K562 (cell line): ENCODE results near the gene DNAAF9. TPM values are rescaled to one million over a fixed set of nuclear protein-coding genes. Genes with fewer than 3 reads are reported as not detected.

ENCODE experiments used
- CEBPZ ChIP-seq: fragments of 150-350 bp; IDR thresholded peaks from 2 replicates; pipeline ENCODE4 v1.6.1; 2014; ENCODE audit warnings: low read depth, mild to moderate bottlenecking, low read length, borderline replicate concordance
- CTBP1 ChIP-seq: fragments of 450-650 bp; IDR thresholded peaks from 2 replicates; pipeline ENCODE4 v1.6.1; 2016; ENCODE audit warnings: borderline replicate concordance
- FOXP1 ChIP-seq: sonication (generic); formaldehyde crosslinking; IDR thresholded peaks from 2 replicates; pipeline ENCODE4 v1.8.0; 2022; ENCODE audit warnings: mild to moderate bottlenecking, missing genetic modification reagents
- GATAD2B ChIP-seq: fragments of 450-650 bp; IDR thresholded peaks from 2 replicates; pipeline ENCODE4 v1.6.1; 2017; ENCODE audit warnings: mild to moderate bottlenecking, borderline replicate concordance
- NR4A1 ChIP-seq, 2 experiments: fragments of 250-450 bp in 1 of 2; fragments of 450-650 bp in 1 of 2; sonication (Bioruptor Pico) in 1 of 2; IDR thresholded peaks; 2 replicates each; pipeline versions ENCODE4 v1.4.0 to v1.6.1; 2016 to 2020; ENCODE audit warnings: mild to moderate bottlenecking in 2 of 2, missing compliant biosample characterization in 1 of 2, missing genetic modification characterization in 1 of 2, moderate library complexity in 1 of 2
- TCF3 ChIP-seq: sonication (generic); formaldehyde crosslinking; IDR thresholded peaks from 2 replicates; pipeline ENCODE4 v1.4.0; 2020; ENCODE audit warnings: mild to moderate bottlenecking, missing genetic modification reagents
- TEAD1 ChIP-seq, 2 experiments: fragments of 450-650 bp in 1 of 2; sonication (generic) in 1 of 2; formaldehyde crosslinking; IDR thresholded peaks; 2 replicates each; pipeline versions ENCODE4 v1.4.0 to v1.8.0; 2020 to 2022; ENCODE audit warnings: mild to moderate bottlenecking in 2 of 2, missing genetic modification reagents in 1 of 2
- ZHX1 ChIP-seq: fragments of 150-350 bp; conservative IDR thresholded peaks from 2 replicates; pipeline ENCODE4 v1.6.1; 2014; ENCODE audit warnings: low read length
- ZMIZ1 ChIP-seq, 2 experiments: fragments of 150-350 bp in 1 of 2; IDR thresholded peaks; 2 replicates each; pipeline ENCODE4 v1.6.1; 2012 to 2016; ENCODE audit warnings: low read depth in 2 of 2, low read length in 2 of 2, mild to moderate bottlenecking in 1 of 2, moderate library complexity in 1 of 2
- ZNF253 ChIP-seq: fragments of 250-450 bp; sonication (Bioruptor Pico); conservative IDR thresholded peaks from 2 replicates; pipeline ENCODE4 v1.6.1; 2021; ENCODE audit warnings: mild to moderate bottlenecking
- ZNF282 ChIP-seq: sonication (generic); formaldehyde crosslinking; IDR thresholded peaks from 2 replicates; pipeline ENCODE4 v1.8.1; 2023; ENCODE audit warnings: missing genetic modification reagents
- ZNF408 ChIP-seq: fragments of 250-450 bp; sonication (Bioruptor Pico); IDR thresholded peaks from 2 replicates; pipeline ENCODE4 v1.4.0; 2020; ENCODE audit warnings: low read depth, mild to moderate bottlenecking, moderate library complexity
- ZNF512 ChIP-seq: IDR thresholded peaks from 2 replicates; pipeline ENCODE4 v1.6.1; 2016; ENCODE audit warnings: missing genetic modification characterization, missing compliant biosample characterization
- polyA plus RNA-seq, 8 experiments: library from polyadenylated mRNA; depleted of rRNA in 4 of 8; stranded (reverse) in 5 of 8; unstranded in 3 of 8; fragments of >200 nt; fragmentation: Nextera tagmentation in 2 of 8; fragmentation: Illumina TruSeq in 1 of 8; extraction: Ambion mirVana in 2 of 8; extraction: Trizol in 1 of 8; gene quantifications; 2 replicates each; pipeline versions ENCODE4 v1.2.1 to v1.2.3, GENCODE V29; 2011 to 2014; ENCODE audit warnings: inconsistent platforms in 1 of 8, missing spikeins in 1 of 8
- total RNA-seq, 7 experiments: library from RNA; depleted of rRNA in 6 of 7; stranded (reverse); fragments of >200 nt in 6 of 7; fragmentation: Illumina TruSeq in 2 of 7; extraction: Trizol in 2 of 7; gene quantifications; 2 replicates each; pipeline versions ENCODE4 v1.2.1 to v1.2.3, GENCODE V29; 2011 to 2021; ENCODE audit warnings: low replicate concordance in 1 of 7

DNAAF9 gene
- total and polyA plus RNA-seq, 9 of the 15 experiments (the other 6 are each of a cell fraction or from before 2014, with no cell fraction given): 0.42 to 2.9 (median 1.9) TPM

GRCh38 chr20:3407040-3407770 is at the start of gene DNAAF9 (continued):
- TF ChIP-seq ZNF512 (no peak), ZMIZ1 (IDR thresholded peaks at IDR 0.05; ENCODE audit: low read depth in 2 of 2, low read length in 2 of 2) (no peak), GATAD2B (peak; percentile 59; the same call in 1 of the 2 replicates), CTBP1 (peak; percentile 21; the same call in 1 of the 2 replicates), NR4A1 (CRISPR knock-in tag; IDR thresholded peaks at IDR 0.05) (no peak), NR4A1 (tag; IDR thresholded peaks at IDR 0.05) (0 out of 2 replicates have a peak, but pooled peaks have one; percentile 31), TCF3 (CRISPR knock-in tag) (no peak; the same call in 1 of the 2 replicates), ZNF408 (CRISPR knock-in tag) (no peak), FOXP1 (CRISPR knock-in tag) (no peak; the same call in 1 of the 2 replicates), TEAD1 (CRISPR knock-in tag; IDR thresholded peaks at IDR 0.05) (0 out of 4 replicates have a peak, but pooled peaks of 1 of the 2 experiments have one; percentile 11), ZNF282 (CRISPR knock-in tag) (no peak), CEBPZ (no peak), ZNF253 (no peak), ZHX1 (no peak)
